Lung (tissue), 12 donors: ENCODE data around the gene FLNA. TPM values are rescaled to one million over a fixed set of nuclear protein-coding genes. Genes with fewer than 3 reads are reported as not detected.
A peak's percentile ranks its signal among the peaks of the same experiment; 100 is the strongest.

ENCODE experiments used
- ATAC-seq: fragments of 200-7000 bp; cut with Tn5 transposase; one replicate; pipeline ENCODE4 v1.9.1; 2020; ENCODE audit warnings: moderate number of reproducible peaks; ENCODE audit not compliant: insufficient read depth, low FRiP score
- DNase-seq, 3 donors: peaks; one replicate each; pipeline ENCODE4 v3.0.0-alpha.2; 2013 to 2017
- H3K27ac ChIP-seq, 2 donors: one replicate each; pipeline ENCODE4 v1.5.1; 2013; ENCODE audit warnings: mild to moderate bottlenecking in 2 of 2, moderate library complexity in 2 of 2, control low read depth in 1 of 2, inconsistent platforms in 1 of 2, low read depth in 1 of 2, low read length in 1 of 2
- H3K27me3 ChIP-seq, 3 donors: one replicate each; pipeline ENCODE4 v1.5.1; 2013; ENCODE audit warnings: low read length in 2 of 3; ENCODE audit not compliant: control insufficient read depth in 3 of 3, insufficient read depth in 3 of 3
- H3K36me3 ChIP-seq, 4 donors: one replicate each; pipeline ENCODE4 v1.5.1; 2013; ENCODE audit warnings: low read length in 4 of 4, mild to moderate bottlenecking in 1 of 4, moderate library complexity in 1 of 4; ENCODE audit not compliant: control insufficient read depth in 4 of 4, insufficient read depth in 4 of 4
- H3K4me1 ChIP-seq, 5 donors: one replicate each; pipeline ENCODE4 v1.5.1; 2013; ENCODE audit warnings: low read length in 5 of 5, mild to moderate bottlenecking in 2 of 5, moderate library complexity in 1 of 5; ENCODE audit not compliant: control insufficient read depth in 5 of 5, insufficient read depth in 5 of 5
- H3K4me3 ChIP-seq: one replicate; pipeline ENCODE4 v1.5.1; 2013; ENCODE audit warnings: mild to moderate bottlenecking, control low read depth, moderate library complexity
- H3K9ac ChIP-seq, 2 donors: one replicate each; pipeline ENCODE4 v1.5.1; 2013; ENCODE audit warnings: low read length in 2 of 2, control low read depth in 1 of 2; ENCODE audit not compliant: insufficient read depth in 1 of 2
- H3K9me3 ChIP-seq, 4 donors: one replicate each; pipeline ENCODE4 v1.5.1; 2013; ENCODE audit warnings: low read length in 3 of 4, mild to moderate bottlenecking in 1 of 4, moderate library complexity in 1 of 4; ENCODE audit not compliant: control insufficient read depth in 4 of 4, insufficient read depth in 3 of 4
- CTCF ChIP-seq: IDR thresholded peaks from 2 replicates; pipeline ENCODE4 v1.5.1; 2012; ENCODE audit warnings: mild to moderate bottlenecking; ENCODE audit errors: control extremely low read depth, extremely low read depth
- WGBS, 2 donors: extraction: QIAGEN DNeasy Blood & Tissue Kit; methylation state at CpG; one replicate each; pipeline ENCODE4 v1.1.7; 2013; 5-methylcytosine and 5-hydroxymethylcytosine counted together
- polyA plus RNA-seq, 2 donors: library from polyadenylated mRNA; stranded (reverse); fragments of 200-250 nt; gene quantifications; one replicate each; pipeline ENCODE4 v1.2.1, GENCODE V29; 2013
- total RNA-seq, 2 donors: library from RNA; depleted of rRNA in 1 of 2; stranded (reverse); fragments of >200 nt in 1 of 2; gene quantifications; one replicate each; pipeline ENCODE4 v1.2.1, GENCODE V29; 2014 to 2021
- donor health status: control.
- donor health status: control.
- donor health status: Bipolar disorder and iron deficiency.
- donor health status: healthy.
- donor health status: DM: yes; HTN: yes; CAD: no.

The FLNA gene
- total and polyA plus RNA-seq, 4 donors = 602 to 1,802 (median 714) TPM

GRCh38 chrX:154371789-154372300 is 2.6 kb downstream of the FLNA start:
- Histone ChIP-seq H3K27me3 (no peaks in the 10 kb centered on the region), H3K9me3 (peaks cover 0 to 6% (median 0%) of the 10 kb centered on the region in 4 donors), H3K27ac (peak overlapping the region; percentile 57 to 87), H3K36me3 (peaks cover 0 to 13% (median 7%) of the 10 kb centered on the region in 4 donors), H3K4me3 (no peak overlapping the region), H3K9ac (no peak overlapping the region), H3K4me1 (peaks cover 0 to 24% (median 2%) of the 10 kb centered on the region in 5 donors)
- ATAC-seq (no peak), DNase-seq (no peak)
- no peak for TF ChIP-seq CTCF
- 4 to 42% methylated on average over 26 to 43 of the region's 43 CpGs for WGBS, 2 donors

- H3K4me1 ChIP-seq = peaks cover 0 to 24% (median 2%) of the 10 kb centered on the region in 5 donors
- peak; percentile 96 for DNase-seq
- ATAC-seq = peak; percentile 64
- TF ChIP-seq CTCF = no peak
- H3K27me3 ChIP-seq = no peaks in the 10 kb centered on the region
- H3K9ac ChIP-seq = peak overlapping the region in 1 of 2 donors; percentile 4
- 1 to 26% methylated on average over 20 to 77 of the region's 77 CpGs for WGBS, 2 donors
- H3K36me3 ChIP-seq = peaks cover 0 to 18% (median 13%) of the 10 kb centered on the region in 4 donors
- H3K4me3 ChIP-seq = peak overlapping the region; percentile 72
- H3K9me3 ChIP-seq = peaks cover 0 to 6% (median 0%) of the 10 kb centered on the region in 4 donors
- H3K27ac ChIP-seq = peak overlapping the region; percentile 85 to 87
Observed at GRCh38 chrX:154371017-154371788, 3.2 kb downstream of the FLNA start.

GRCh38 chrX:154370300-154371016 is 4.0 kb downstream of the FLNA start:
- Histone ChIP-seq H3K36me3 (peaks cover under 1 to 21% (median 20%) of the 10 kb centered on the region in 4 donors), H3K4me3 (peak overlapping the region; percentile 72), H3K4me1 (peaks cover 0 to 24% (median 2%) of the 10 kb centered on the region in 5 donors), H3K27ac (peak overlapping the region; percentile 85 to 87), H3K9ac (peak overlapping the region; percentile 49 to 69), H3K27me3 (no peaks in the 10 kb centered on the region), H3K9me3 (peaks cover 0 to 8% (median 0%) of the 10 kb centered on the region in 4 donors)
- 0 to 39% methylated on average over 10 to 63 of the region's 63 CpGs for WGBS, 2 donors
- ATAC-seq (no peak), DNase-seq (peak; percentile 53 to 70 (median 54))
- no peak for TF ChIP-seq CTCF
